Measurements from ENCODE around the gene AP5M1.

GRCh38 chr14:57243320-57243719 is 25.5 kb upstream of the AP5M1 start:
- no peak for TF ChIP-seq CTCF (IDR thresholded peaks at IDR 0.05)
- TF ChIP-seq EP300 (IDR thresholded peaks at IDR 0.05): no peak

Measured in suprapubic skin (tissue), 3 donors.